Coronary artery (tissue), 2 donors: ENCODE measurements around the gene TRIM68.

Experiments used
- DNase-seq: peaks from one replicate; pipeline ENCODE4 v3.0.0-alpha.2; 2017; ENCODE audit warnings: low spot score
- H3K27ac ChIP-seq, 2 donors: fragments of 200-600 bp; sonication (generic); one replicate each; pipeline ENCODE4 v1.5.1; 2016 to 2019
- H3K4me3 ChIP-seq: fragments of 200-600 bp; sonication (generic); 2 replicates; pipeline ENCODE4 v1.5.1; 2016; ENCODE audit warnings: mild to moderate bottlenecking, moderate library complexity
- TF ChIP-seq, protein P1 (sequence below): fragments of 200-600 bp; sonication (generic); IDR thresholded peaks from one replicate; pipeline ENCODE4 v1.5.1; 2019; ENCODE audit warnings: antibody characterized with exemption

Gene TRIM68

DNA sequence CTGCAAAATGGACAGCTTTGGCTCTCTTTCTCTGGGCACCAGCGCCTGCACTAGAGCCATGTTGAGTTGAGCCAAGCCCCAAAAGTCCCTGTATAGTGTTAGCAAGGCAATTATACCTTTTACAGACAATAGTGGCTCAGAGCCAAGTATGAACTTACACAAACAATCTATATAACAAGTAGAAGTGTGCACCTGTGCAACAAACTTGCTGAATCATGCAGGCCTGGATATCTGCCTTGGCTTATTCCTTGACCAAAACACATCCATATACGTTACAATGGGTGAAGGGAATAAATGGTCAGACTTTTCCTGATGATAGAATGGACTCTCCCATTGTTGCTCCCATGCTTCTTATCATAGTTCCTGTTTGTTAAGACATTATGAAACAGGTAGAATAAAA lies 30.3 kb downstream of the TRIM68 start:
- TF ChIP-seq, protein P1, sequence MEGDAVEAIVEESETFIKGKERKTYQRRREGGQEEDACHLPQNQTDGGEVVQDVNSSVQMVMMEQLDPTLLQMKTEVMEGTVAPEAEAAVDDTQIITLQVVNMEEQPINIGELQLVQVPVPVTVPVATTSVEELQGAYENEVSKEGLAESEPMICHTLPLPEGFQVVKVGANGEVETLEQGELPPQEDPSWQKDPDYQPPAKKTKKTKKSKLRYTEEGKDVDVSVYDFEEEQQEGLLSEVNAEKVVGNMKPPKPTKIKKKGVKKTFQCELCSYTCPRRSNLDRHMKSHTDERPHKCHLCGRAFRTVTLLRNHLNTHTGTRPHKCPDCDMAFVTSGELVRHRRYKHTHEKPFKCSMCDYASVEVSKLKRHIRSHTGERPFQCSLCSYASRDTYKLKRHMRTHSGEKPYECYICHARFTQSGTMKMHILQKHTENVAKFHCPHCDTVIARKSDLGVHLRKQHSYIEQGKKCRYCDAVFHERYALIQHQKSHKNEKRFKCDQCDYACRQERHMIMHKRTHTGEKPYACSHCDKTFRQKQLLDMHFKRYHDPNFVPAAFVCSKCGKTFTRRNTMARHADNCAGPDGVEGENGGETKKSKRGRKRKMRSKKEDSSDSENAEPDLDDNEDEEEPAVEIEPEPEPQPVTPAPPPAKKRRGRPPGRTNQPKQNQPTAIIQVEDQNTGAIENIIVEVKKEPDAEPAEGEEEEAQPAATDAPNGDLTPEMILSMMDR, result no peak
- DNase-seq, result no peak
- H3K4me3 ChIP-seq, result no peak overlapping the region
- H3K27ac ChIP-seq, result no peak overlapping the region

DNA sequence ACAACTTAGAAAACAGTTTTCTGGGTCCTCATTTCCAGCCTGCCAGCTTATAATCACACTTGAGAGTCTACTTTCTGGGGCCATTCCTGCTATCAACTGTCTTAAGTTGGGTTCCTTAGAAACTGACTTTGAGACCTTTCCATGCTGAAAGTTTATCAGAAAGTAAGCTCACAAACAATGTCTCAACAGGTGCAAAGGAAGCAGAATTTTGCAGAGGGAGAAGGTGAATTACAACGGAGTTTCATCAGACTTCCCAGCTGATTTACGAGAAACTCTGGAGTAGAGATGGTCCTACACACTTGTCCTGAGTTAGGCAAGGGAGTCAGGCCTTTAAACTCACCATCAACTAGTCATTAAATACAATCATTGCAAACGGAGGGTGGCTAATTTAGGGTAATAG lies 31.2 kb downstream of the TRIM68 start:
- TF ChIP-seq, protein P1, result no peak
- Histone ChIP-seq H3K27ac (no peak overlapping the region), H3K4me3 (no peak overlapping the region)
- no peak for DNase-seq

DNA sequence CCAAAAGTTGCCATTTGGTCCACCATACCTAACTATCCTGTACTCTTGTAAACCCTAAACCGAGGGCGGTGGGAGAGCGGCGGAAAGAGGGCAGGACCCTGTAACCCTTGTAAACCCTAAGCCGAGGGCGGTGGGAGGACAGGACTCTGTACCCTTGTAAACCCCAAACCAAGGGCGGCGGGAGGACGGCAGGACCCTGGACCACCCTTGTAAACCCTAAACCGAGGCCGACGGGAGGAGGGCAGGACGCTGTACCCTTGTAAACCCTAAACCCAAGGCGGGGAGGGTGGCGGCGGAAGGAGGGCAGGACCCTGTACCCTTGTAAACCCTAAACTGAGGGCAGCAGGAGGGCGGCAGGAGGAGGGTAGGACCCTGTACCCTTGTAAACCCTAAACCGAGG lies 39.0 kb downstream of the TRIM68 start:
- Histone ChIP-seq H3K4me3 (no peak overlapping the region), H3K27ac (no peak overlapping the region)
- TF ChIP-seq, protein P1, result no peak
- DNase-seq, result no peak

DNA sequence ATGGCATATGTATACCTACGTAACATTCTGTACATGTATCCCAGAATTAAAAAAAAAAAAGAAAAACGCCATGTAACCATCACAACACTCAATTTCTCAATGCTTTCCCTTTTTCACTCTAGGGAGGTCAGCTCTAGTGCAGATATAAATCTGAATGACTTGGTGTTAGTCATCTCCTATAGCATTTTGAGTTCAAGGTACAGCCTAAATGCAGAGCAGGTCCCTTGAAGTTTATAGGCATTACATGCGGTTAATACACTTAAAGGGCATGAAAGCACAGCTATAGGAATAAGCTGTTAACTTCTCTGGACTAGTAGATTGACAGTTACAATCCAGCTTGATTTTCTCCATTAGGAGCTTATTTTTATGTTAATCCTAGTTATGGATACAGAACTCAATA lies 42.7 kb downstream of the TRIM68 start:
- Histone ChIP-seq H3K4me3 (no peak overlapping the region), H3K27ac (no peak overlapping the region)
- no peak for DNase-seq
- TF ChIP-seq, protein P1, result no peak

DNA sequence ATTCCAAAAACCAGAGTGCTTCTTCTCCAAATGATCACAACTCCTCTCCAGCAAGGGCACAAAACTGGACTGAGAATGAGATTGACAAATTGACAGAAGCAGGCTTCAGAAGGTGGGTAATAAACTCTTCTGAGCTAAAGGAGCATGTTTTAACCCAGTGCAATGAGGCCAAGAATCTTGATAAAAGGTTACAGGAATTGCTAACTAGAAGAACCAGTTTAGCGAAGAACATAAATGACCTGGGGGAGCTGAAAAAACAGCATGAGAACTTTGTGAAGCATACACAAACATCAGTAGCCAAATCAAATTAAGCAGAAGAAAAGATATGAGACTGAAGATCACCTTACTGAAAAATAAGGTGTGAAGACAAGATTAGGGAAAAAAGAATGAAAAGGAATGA lies 47.6 kb downstream of the TRIM68 start:
- TF ChIP-seq, protein P1, result no peak
- Histone ChIP-seq H3K27ac (no peak overlapping the region), H3K4me3 (no peak overlapping the region)
- no peak for DNase-seq

DNA sequence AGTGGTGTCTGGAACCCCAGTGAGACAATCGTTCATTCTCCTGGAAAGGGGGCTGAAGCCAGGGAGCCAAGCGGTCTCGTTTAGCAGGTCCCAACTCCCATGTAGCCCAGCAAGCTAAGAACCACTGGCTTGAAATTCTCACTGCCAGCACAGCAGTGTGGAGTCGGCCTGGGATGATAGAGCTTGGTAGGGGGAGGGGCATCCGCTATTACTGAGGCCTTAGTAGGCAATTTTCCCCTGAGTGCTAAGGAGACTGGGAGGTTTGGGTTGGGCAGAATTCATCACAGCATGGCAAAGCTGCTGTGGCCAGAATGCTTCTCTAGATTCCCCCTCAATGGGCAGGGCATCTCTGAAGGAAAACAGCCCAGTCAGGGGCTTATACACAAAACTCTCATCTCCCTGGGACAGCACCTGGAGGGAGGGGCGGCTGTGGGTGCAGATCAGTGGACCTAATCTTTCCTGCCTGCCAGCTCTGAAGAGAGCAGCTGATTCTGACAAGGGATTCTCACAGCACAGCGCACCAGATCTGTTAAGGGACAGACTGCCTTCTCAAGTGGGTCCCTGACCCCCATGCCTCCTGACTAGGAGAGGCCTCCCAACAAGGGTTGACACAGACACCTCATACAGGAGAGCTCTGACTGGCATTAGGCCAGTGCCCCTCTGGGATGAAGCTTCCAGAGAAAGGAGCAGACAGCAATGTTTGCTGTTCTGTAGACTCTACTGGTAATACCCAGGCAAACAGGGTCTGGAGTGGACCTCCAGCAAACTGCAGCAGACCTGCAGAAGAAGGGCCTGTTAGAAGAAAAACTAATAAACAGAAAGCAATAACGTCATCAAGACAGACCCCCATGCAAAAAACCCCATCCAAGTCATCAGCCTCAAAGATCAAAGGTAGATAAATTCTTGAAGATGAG lies 48.2 kb downstream of the TRIM68 start:
- Histone ChIP-seq H3K27ac (no peak overlapping the region), H3K4me3 (no peak overlapping the region)
- TF ChIP-seq, protein P1, result no peak
- DNase-seq, result no peak
